Naive thymus-derived CD4-positive, alpha-beta T cell (primary cell): Measurements from ENCODE around the gene CDK5RAP2. TPM values are rescaled to one million over a fixed set of nuclear protein-coding genes. Genes with fewer than 3 reads are reported as not detected.
A peak's percentile ranks its signal among the peaks of the same experiment; 100 is the strongest.

Source experiments
- ATAC-seq: fragments of 150-1000 bp; cut with Tn5 transposase; 2 replicates; pipeline ENCODE4 v1.10.0; 2021; ENCODE audit warnings: mild to moderate bottlenecking, moderate library complexity
- CTCF ChIA-PET: fragments of 350-600 bp; sonication (Branson Sonifier 250); formaldehyde crosslinking; loops from one replicate; lab custom pipeline; 2021; ENCODE audit warnings: antibody characterized with exemption; lab: Charles Lee
- POLR2A ChIA-PET: fragments of 350-600 bp; sonication (Branson Sonifier 250); formaldehyde crosslinking; loops from one replicate; lab custom pipeline; 2021; ENCODE audit warnings: antibody characterized with exemption, inconsistent platforms; lab: Charles Lee
- DNase-seq, 9 donors: peaks; one replicate each; pipeline versions ENCODE4 v3.0.0 to v3.0.0-alpha.2; 2020 to 2022; ENCODE audit warnings: mixed read lengths in 1 of 9
- H3K27ac ChIP-seq: one replicate; pipeline ENCODE4 v1.7.0; 2013; ENCODE audit warnings: mild to moderate bottlenecking, low read depth, low read length, moderate library complexity
- H3K27me3 ChIP-seq, 2 donors: one replicate each; pipeline ENCODE4 v1.7.0; 2013; ENCODE audit warnings: low read length in 2 of 2, mild to moderate bottlenecking in 2 of 2, moderate library complexity in 2 of 2; ENCODE audit not compliant: control insufficient read depth in 2 of 2, insufficient read depth in 2 of 2
- H3K36me3 ChIP-seq, 3 experiments: 1 replicate in 2 of 3; 2 replicates in 1 of 3; pipeline ENCODE4 v1.7.0; 2013; ENCODE audit warnings: low read length in 3 of 3, mild to moderate bottlenecking in 3 of 3, moderate library complexity in 1 of 3; ENCODE audit not compliant: insufficient read depth in 3 of 3, control insufficient read depth in 2 of 3
- H3K4me1 ChIP-seq, 2 donors: one replicate each; pipeline ENCODE4 v1.7.0; 2013; ENCODE audit warnings: low read length in 2 of 2, mild to moderate bottlenecking in 2 of 2, moderate library complexity in 1 of 2; ENCODE audit not compliant: control insufficient read depth in 2 of 2, insufficient read depth in 2 of 2
- H3K4me3 ChIP-seq: 2 replicates; pipeline ENCODE4 v1.7.0; 2013; ENCODE audit warnings: mild to moderate bottlenecking, low read length
- H3K9me3 ChIP-seq, 3 experiments: 1 replicate in 2 of 3; 2 replicates in 1 of 3; pipeline ENCODE4 v1.7.0; 2013; ENCODE audit warnings: low read length in 3 of 3; ENCODE audit not compliant: control insufficient read depth in 2 of 3
- H3K27ac Mint-ChIP-seq, 9 donors: one replicate each; pipeline ENCODE4 v1.8.0; 2020 to 2022; ENCODE audit warnings: mixed read lengths in 9 of 9, mild to moderate bottlenecking in 8 of 9, moderate library complexity in 5 of 9, inconsistent platforms in 2 of 9
- H3K27me3 Mint-ChIP-seq, 5 donors: one replicate each; pipeline ENCODE4 v1.8.0; 2021 to 2022; ENCODE audit warnings: mixed read lengths in 5 of 5, mild to moderate bottlenecking in 1 of 5
- H3K36me3 Mint-ChIP-seq, 5 donors: one replicate each; pipeline ENCODE4 v1.8.0; 2020 to 2022; ENCODE audit warnings: mixed read lengths in 5 of 5, mild to moderate bottlenecking in 3 of 5, inconsistent platforms in 1 of 5
- H3K4me1 Mint-ChIP-seq, 7 donors: one replicate each; pipeline ENCODE4 v1.8.0; 2020 to 2022; ENCODE audit warnings: mixed read lengths in 7 of 7, mild to moderate bottlenecking in 3 of 7, inconsistent platforms in 1 of 7
- H3K4me3 Mint-ChIP-seq, 10 donors: one replicate each; pipeline ENCODE4 v1.8.0; 2020 to 2022; ENCODE audit warnings: mild to moderate bottlenecking in 10 of 10, mixed read lengths in 10 of 10, moderate library complexity in 6 of 10, inconsistent platforms in 2 of 10
- H3K9me3 Mint-ChIP-seq, 11 donors: one replicate each; pipeline ENCODE4 v1.8.0; 2020 to 2022; ENCODE audit warnings: mixed read lengths in 11 of 11, mild to moderate bottlenecking in 4 of 11, inconsistent platforms in 1 of 11, moderate library complexity in 1 of 11
- intact Hi-C, 2 donors: fragments of 100-400 bp; cut with micrococcal nuclease; formaldehyde crosslinking; loops; one replicate each; pipeline ENCODE4 v1.15.1; 2023
- polyA plus RNA-seq, 2 donors: library from polyadenylated mRNA; unstranded; fragments of 300-500 nt; fragmentation: Illumina TruSeq; gene quantifications; one replicate each; pipeline ENCODE4 v1.2.3, GENCODE V29; 2021
- total RNA-seq, 6 experiments: library from RNA in 5 of 6; stranded (reverse) in 5 of 6; gene quantifications; 1 replicate in 5 of 6; 2 replicates in 1 of 6; pipeline ENCODE4 v1.2.3 and lab custom pipeline; 2021 to 2026

CDK5RAP2 gene
- total and polyA plus RNA-seq, 7 experiments from 2014 or later: 23.7 to 98.1 (median 66.7) TPM

GRCh38 chr9:120572472-120572871 lies 7.5 kb downstream of the CDK5RAP2 start:
- no peak overlapping the region for H3K27ac Mint-ChIP-seq
- no peak for DNase-seq
- ChIA-PET CTCF (no interaction called here), POLR2A (no interaction called here)
- peaks cover 11 to 45% (median 31%) of the 10 kb centered on the region in 7 donors for H3K4me1 Mint-ChIP-seq
- no peaks in the 10 kb centered on the region for H3K4me1 ChIP-seq
- peaks cover 20 to 59% (median 34%) of the 10 kb centered on the region in 5 donors for H3K36me3 Mint-ChIP-seq
- no peaks in the 10 kb centered on the region for H3K9me3 ChIP-seq
- H3K4me3 ChIP-seq: no peak overlapping the region
- no peak overlapping the region for H3K4me3 Mint-ChIP-seq
- intact Hi-C loops: no loop called here
- H3K27me3 Mint-ChIP-seq: no peaks in the 10 kb centered on the region
- no peaks in the 10 kb centered on the region for H3K27me3 ChIP-seq
- H3K9me3 Mint-ChIP-seq: peaks cover 0 to 1% (median 0%) of the 10 kb centered on the region in 11 donors
- H3K36me3 ChIP-seq: peaks cover 0 to 48% (median 16%) of the 10 kb centered on the region in 3 experiments
- no peak overlapping the region for H3K27ac ChIP-seq
- no peak for ATAC-seq

GRCh38 chr9:120571443-120572257 lies 8.3 kb downstream of the CDK5RAP2 start:
- CTCF ChIA-PET: no interaction called here
- no peak for DNase-seq

GRCh38 chr9:120570296-120570695 lies 9.7 kb downstream of the CDK5RAP2 start:
- CTCF ChIA-PET: no interaction called here
- DNase-seq (no peak), ATAC-seq (no peak)
- H3K27ac ChIP-seq: no peak overlapping the region
- H3K36me3 ChIP-seq: peaks cover 0 to 65% (median 16%) of the 10 kb centered on the region in 3 experiments
- no peaks in the 10 kb centered on the region for H3K27me3 Mint-ChIP-seq
- H3K27ac Mint-ChIP-seq: peak overlapping the region in 1 of 9 donors; percentile 11
- peaks cover 0 to 1% (median 0%) of the 10 kb centered on the region in 11 donors for H3K9me3 Mint-ChIP-seq
- H3K27me3 ChIP-seq: no peaks in the 10 kb centered on the region
- POLR2A ChIA-PET: no interaction called here
- H3K4me3 Mint-ChIP-seq: no peak overlapping the region
- H3K4me1 Mint-ChIP-seq: peaks cover 7 to 34% (median 22%) of the 10 kb centered on the region in 7 donors
- H3K36me3 Mint-ChIP-seq: peaks cover 22 to 65% (median 42%) of the 10 kb centered on the region in 5 donors
- no peaks in the 10 kb centered on the region for H3K4me1 ChIP-seq
- intact Hi-C loops: no loop called here
- no peak overlapping the region for H3K4me3 ChIP-seq
- no peaks in the 10 kb centered on the region for H3K9me3 ChIP-seq

More at GRCh38 chr9:120571443-120572257, 8.3 kb downstream of the CDK5RAP2 start:
- H3K4me3 ChIP-seq: no peak overlapping the region
- H3K36me3 Mint-ChIP-seq: peaks cover 22 to 62% (median 36%) of the 10 kb centered on the region in 5 donors
- H3K27ac Mint-ChIP-seq: no peak overlapping the region
- no peaks in the 10 kb centered on the region for H3K9me3 ChIP-seq
- no peaks in the 10 kb centered on the region for H3K4me1 ChIP-seq
- no peaks in the 10 kb centered on the region for H3K27me3 ChIP-seq
- no peak for ATAC-seq
- POLR2A ChIA-PET: interaction anchor here (0.6 kb wide), 1 partner anchor 56 kb away, joined by 3 read pairs; no protein-coding TSS in a partner anchor
- peaks cover 9 to 38% (median 22%) of the 10 kb centered on the region in 7 donors for H3K4me1 Mint-ChIP-seq
- peaks cover 0 to 1% (median 0%) of the 10 kb centered on the region in 11 donors for H3K9me3 Mint-ChIP-seq
- peaks cover 0 to 55% (median 16%) of the 10 kb centered on the region in 3 experiments for H3K36me3 ChIP-seq
- no peaks in the 10 kb centered on the region for H3K27me3 Mint-ChIP-seq
- no peak overlapping the region for H3K4me3 Mint-ChIP-seq
- no peak overlapping the region for H3K27ac ChIP-seq
- intact Hi-C loops: no loop called here

GRCh38 chr9:120569556-120569955 lies 10.4 kb downstream of the CDK5RAP2 start:
- Mint-ChIP-seq H3K27me3 (no peaks in the 10 kb centered on the region), H3K9me3 (peaks cover 0 to 1% (median 0%) of the 10 kb centered on the region in 11 donors), H3K36me3 (peaks cover 24 to 73% (median 49%) of the 10 kb centered on the region in 5 donors), H3K4me3 (no peak overlapping the region), H3K27ac (peak overlapping the region in 2 of 9 donors; percentile 11 to 27), H3K4me1 (peaks cover 6 to 39% (median 21%) of the 10 kb centered on the region in 7 donors)
- Histone ChIP-seq H3K27ac (no peak overlapping the region), H3K9me3 (no peaks in the 10 kb centered on the region), H3K36me3 (peaks cover 0 to 72% (median 16%) of the 10 kb centered on the region in 3 experiments), H3K4me3 (no peak overlapping the region), H3K4me1 (no peaks in the 10 kb centered on the region), H3K27me3 (no peaks in the 10 kb centered on the region)
- DNase-seq: no peak
- ATAC-seq: no peak
- intact Hi-C loops: no loop called here
- ChIA-PET POLR2A (no interaction called here), CTCF (no interaction called here)

- H3K4me3 Mint-ChIP-seq: no peak overlapping the region
- no peak overlapping the region for H3K4me3 ChIP-seq
- no peaks in the 10 kb centered on the region for H3K27me3 ChIP-seq
- ATAC-seq (no peak), DNase-seq (no peak)
- peaks cover 2 to 35% (median 14%) of the 10 kb centered on the region in 7 donors for H3K4me1 Mint-ChIP-seq
- no peaks in the 10 kb centered on the region for H3K9me3 ChIP-seq
- H3K4me1 ChIP-seq: no peaks in the 10 kb centered on the region
- peaks cover 23 to 71% (median 47%) of the 10 kb centered on the region in 5 donors for H3K36me3 Mint-ChIP-seq
- ChIA-PET CTCF (no interaction called here), POLR2A (no interaction called here)
- no peak overlapping the region for H3K27ac Mint-ChIP-seq
- peaks cover 0 to 78% (median 16%) of the 10 kb centered on the region in 3 experiments for H3K36me3 ChIP-seq
- intact Hi-C loops: no loop called here
- no peaks in the 10 kb centered on the region for H3K27me3 Mint-ChIP-seq
- no peak overlapping the region for H3K27ac ChIP-seq
- peaks cover 0 to 1% (median 0%) of the 10 kb centered on the region in 11 donors for H3K9me3 Mint-ChIP-seq
These were observed 11.2 kb downstream of the CDK5RAP2 start for GRCh38 chr9:120568816-120569215.

GRCh38 chr9:120567874-120568273 lies 12.1 kb downstream of the CDK5RAP2 start:
- peaks cover 0 to 3% of the 10 kb centered on the region in 2 donors for H3K4me1 ChIP-seq
- no peak for ATAC-seq
- ChIA-PET POLR2A (interaction anchor here (0.8 kb wide), 1 partner anchor 9 kb away, joined by 3 read pairs; no protein-coding TSS in a partner anchor), CTCF (no interaction called here)
- no peak overlapping the region for H3K27ac ChIP-seq
- Mint-ChIP-seq H3K9me3 (peaks cover 0 to 1% (median 0%) of the 10 kb centered on the region in 11 donors), H3K36me3 (peaks cover 26 to 77% (median 51%) of the 10 kb centered on the region in 5 donors), H3K27ac (no peak overlapping the region), H3K4me3 (no peak overlapping the region), H3K4me1 (peaks cover 5 to 35% (median 14%) of the 10 kb centered on the region in 7 donors), H3K27me3 (no peaks in the 10 kb centered on the region)
- intact Hi-C loops: no loop called here
- no peak overlapping the region for H3K4me3 ChIP-seq
- H3K27me3 ChIP-seq: no peaks in the 10 kb centered on the region
- no peak for DNase-seq
- H3K9me3 ChIP-seq: no peaks in the 10 kb centered on the region
- H3K36me3 ChIP-seq: peaks cover 6 to 88% (median 25%) of the 10 kb centered on the region in 3 experiments
